ENCODE measurements around the gene TLE5.
"Not testable (repeated sequence)": the region's sequence is repeated elsewhere in the genome, so short reads cannot be mapped to it uniquely, and the experiment has no call there.

Gene TLE5

DNA sequence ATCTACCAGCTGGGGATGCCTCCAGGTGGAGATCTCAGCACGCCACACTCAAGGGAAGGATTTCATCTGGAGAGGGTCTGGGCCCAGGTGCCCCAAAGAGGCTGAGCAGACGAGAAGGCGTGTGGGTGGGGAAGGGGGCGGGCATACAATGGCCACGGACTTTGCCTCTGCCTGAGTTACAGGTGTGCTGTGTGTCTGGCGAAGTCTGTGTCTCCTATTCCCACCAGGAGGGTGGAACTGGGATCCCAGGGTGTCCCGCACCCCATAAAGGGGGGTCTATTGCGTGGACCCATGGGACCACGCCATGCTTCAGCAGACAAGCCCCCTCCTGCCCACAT is 36.8 kb downstream of the TLE5 start:
- DNase-seq (ENCODE audit: low spot score), result no peak

GRCh38 chr19:3024870-3025548 is 37.3 kb downstream of the TLE5 start:
- no peak for DNase-seq (ENCODE audit: low spot score)

DNA sequence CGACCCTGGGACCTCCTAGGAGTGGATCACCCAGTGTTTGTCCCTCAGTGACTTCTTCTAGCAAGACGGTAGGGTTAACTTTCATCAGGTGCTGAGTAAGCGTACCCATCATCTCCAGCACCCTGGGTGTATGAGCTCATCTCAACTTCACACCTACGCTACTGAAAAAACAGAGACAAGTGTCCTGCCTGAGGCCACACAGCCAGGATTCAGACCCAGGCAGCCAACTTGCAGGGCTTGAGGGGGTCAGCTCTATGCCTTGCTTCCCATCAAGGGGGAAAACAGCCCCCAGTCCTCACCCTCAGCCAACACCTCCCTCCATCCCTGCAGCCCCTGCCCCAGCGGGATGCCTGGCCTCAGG is 37.8 kb downstream of the TLE5 start:
- no peak for DNase-seq (ENCODE audit: low spot score)

- no peak for DNase-seq (ENCODE audit: low spot score)
Measured at GRCh38 chr19:3020321-3020960, 41.9 kb downstream of the TLE5 start.

DNA sequence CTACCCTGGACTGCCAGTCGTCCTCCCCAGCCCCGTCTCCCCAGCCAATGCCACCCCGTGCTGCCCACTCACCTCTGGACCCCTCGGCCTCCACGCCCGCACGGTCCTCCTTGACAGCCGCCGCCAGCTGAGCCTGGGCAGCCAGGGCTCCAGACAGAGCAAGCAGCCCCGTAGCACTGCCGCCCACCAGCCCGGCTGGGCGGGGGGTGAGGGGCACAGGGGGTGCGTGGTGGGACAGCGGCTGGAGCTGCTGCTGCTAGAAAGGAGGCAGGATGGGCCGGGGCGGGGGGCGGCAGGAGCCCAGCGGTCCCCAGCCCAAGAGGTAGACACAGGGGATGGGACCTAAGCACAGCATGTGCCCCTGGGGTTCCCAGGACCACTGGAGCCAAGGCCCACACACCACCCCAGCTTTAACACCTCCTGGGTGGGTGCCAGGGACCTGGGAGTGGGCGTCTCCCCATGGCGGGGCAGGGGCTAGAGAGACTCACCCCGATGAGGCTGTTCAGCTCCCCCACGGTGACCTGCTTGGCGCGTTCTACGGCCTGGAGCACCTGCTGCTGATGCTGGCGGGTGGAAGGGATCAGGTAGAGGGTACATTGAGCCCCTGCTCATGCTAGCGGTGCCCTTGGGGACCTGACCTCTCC is 43.0 kb downstream of the TLE5 start:
- no peak for DNase-seq (ENCODE audit: low spot score)

DNA sequence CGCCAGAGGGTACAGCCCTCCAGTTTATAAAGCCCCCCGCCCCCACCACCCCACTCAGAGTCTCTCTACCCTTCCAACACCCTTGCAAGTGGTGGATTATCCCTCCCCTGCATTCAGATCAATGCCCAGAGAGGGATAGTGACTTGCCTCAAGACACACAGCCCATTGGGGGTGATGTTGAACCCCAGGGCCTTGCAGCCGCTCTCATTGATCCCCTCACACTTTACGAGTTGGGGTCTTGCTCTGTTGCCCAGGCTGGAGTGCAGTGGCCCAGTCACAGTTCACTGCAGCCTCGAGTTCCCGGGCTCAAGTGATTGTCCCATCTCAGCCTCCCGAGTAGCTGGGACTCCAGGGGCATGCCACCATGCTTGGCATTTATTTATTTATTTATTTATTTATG is 44.4 kb downstream of the TLE5 start:
- DNase-seq (ENCODE audit: low spot score), result no peak

- no peak for DNase-seq (ENCODE audit: low spot score)
Measured at GRCh38 chr19:3015126-3016057, 46.9 kb downstream of the TLE5 start.

GRCh38 chr19:3014135-3014534 is 48.2 kb downstream of the TLE5 start:
- DNase-seq (ENCODE audit: low spot score), result no peak

GRCh38 chr19:3013263-3013725 is 49.0 kb downstream of the TLE5 start:
- DNase-seq (ENCODE audit: low spot score), result no peak

DNA sequence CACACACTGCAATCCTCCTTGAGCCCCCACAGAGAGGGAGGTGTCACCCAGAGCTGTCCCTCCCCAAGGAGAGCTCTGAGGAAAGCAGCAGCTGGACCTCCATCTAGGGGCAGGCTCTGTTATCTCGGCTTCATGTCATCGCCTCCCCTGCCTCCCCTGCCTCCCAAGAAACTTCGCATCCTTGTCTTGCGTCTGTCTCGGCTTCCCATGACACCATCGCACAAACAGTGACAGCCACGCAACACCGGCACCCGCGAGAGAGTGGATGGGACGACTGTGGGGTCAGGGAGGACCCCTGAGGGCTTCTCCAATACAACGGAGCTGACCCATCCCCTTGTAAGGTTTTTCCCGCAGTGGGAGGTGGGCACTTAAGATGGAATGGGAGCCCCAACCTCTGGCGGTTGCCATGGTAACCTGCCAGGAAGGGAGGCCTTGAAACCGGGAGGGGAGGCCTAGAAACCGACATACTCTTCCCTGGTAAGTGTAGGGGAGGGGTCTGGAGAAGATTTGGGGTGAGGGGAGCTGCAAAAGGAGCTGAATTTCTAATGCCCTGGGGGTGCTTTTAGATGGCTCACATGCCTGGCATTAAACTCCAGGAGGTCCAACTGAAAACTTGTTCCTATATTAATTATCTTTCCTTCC is 49.6 kb downstream of the TLE5 start:
- no peak for DNase-seq (ENCODE audit: low spot score)

DNA sequence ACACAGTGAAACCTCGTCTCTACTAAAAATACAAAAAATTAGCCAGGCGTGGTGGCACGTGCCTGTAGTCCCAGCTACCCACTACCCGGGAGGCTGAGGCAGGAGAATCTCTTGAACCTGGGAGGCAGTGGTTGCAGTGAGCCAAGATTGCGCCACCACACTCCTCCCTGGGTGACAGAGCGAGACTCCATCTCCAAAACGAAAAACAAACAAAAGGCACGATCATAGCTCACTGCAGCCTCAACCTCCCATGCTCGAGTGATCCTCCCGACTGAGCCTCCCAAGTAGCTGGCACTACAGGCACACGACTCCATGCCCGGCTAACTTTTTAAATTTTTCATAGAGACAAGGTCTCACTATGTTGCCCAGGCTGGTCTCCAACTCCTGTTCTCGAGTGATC is 50.2 kb downstream of the TLE5 start:
- DNase-seq (ENCODE audit: low spot score), result not testable (repeated sequence)

GRCh38 chr19:3010871-3011270 is 51.4 kb downstream of the TLE5 start:
- DNase-seq (ENCODE audit: low spot score), result no peak

DNA sequence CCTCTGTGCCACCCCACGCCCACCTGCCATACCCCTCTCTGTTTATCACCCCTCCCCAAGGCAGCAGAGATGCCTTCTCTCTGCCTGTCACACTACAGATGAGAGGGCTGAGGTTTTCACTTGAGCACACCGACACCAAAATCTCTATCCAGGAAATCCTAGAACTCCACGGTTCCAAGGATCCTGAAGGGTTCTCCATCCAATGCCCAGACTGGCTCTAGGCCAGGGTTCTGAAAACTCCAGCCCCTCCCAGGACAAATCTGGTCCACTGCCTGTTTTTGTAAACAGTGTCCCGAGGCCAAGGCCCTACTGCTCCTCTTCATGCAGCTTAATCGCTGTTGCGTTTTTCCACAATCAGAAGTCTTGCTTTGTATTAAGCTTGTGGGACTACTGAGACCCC is 53.3 kb downstream of the TLE5 start:
- DNase-seq (ENCODE audit: low spot score), result no peak

GRCh38 chr19:3007975-3008374 is 54.3 kb downstream of the TLE5 start:
- no peak for DNase-seq (ENCODE audit: low spot score)

GRCh38 chr19:3006075-3006767 is 56.1 kb downstream of the TLE5 start:
- peak; percentile 10 for DNase-seq (ENCODE audit: low spot score)

DNA sequence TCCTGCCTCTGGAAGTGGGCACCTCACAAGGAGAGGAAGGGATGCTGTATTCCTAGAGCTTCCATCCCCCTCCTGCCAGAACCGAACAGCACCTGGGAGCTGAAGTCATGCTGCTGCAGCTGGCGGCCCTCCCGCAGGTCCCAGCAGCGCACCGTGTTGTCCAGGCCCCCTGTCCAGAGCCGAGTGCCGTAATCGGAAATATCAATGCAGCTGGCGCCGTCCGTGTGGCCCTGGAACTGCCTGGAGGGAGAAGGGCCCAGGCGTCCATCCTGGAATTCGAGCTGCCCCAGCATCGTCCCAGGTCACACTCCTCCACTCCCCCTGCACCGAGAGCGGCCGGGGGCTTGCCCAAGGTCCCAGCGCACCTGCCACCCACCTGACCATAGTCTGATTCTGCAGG is 57.0 kb downstream of the TLE5 start:
- no peak for DNase-seq (ENCODE audit: low spot score)

GRCh38 chr19:3004522-3004921 is 57.8 kb downstream of the TLE5 start:
- DNase-seq (ENCODE audit: low spot score), result no peak

DNA sequence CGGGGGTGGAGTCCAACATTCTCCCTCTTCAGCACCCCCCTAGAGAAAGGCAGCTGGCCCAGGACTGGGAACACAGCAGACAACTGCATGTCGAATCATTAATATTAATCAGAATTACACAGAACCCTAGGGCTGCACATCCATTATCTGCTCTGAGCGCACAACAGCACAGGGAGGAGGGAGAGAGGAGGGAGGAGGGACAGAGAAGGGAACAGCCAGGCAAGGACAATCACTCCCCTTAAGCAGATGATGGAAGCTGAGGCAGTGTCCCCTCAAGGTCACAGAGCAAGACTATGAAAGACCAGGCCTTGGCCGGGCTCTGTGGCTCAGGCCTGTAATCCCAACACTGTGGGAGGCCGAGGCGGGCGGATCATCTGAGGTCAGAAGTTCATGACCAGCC is 59.2 kb downstream of the TLE5 start:
- no peak for DNase-seq (ENCODE audit: low spot score)

Measured in hematopoietic multipotent progenitor cell treated with erythropoietin and hydrocortisone succinate and interleukin-3 and kit ligand, for 17 days (in vitro differentiated cells).